Endothelial cell of umbilical vein (primary cell): ENCODE results near the gene RTF2. TPM values are rescaled to one million over a fixed set of nuclear protein-coding genes. Genes with fewer than 3 reads are reported as not detected.

Source experiments
- BruUV-seq: library from RNA; stranded (reverse); fragments of 400-500 nt; replicated peaks from 2 replicates; lab custom pipeline; 2021; lab: Mats Ljungman, UMichigan
- CTCF ChIA-PET: fragments of 300-600, 350-600 bp; sonication (Branson Sonifier 250); formaldehyde crosslinking; loops from one replicate; lab custom pipeline; 2021; ENCODE audit warnings: antibody characterized with exemption, inconsistent platforms; lab: Charles Lee
- POLR2A ChIA-PET: fragments of 300-600, 350-600 bp; sonication (Branson Sonifier 250); formaldehyde crosslinking; loops from one replicate; lab custom pipeline; 2021; ENCODE audit warnings: antibody characterized with exemption, inconsistent platforms; lab: Charles Lee
- DNase-seq: peaks from one replicate; pipeline ENCODE4 v3.0.0-alpha.2; 2011; ENCODE audit warnings: low read depth, low spot score
- FAIRE-seq: peaks from 2 replicates; lab custom pipeline; 2011; peaks lifted over from hg19 to GRCh38; lab: Jason Lieb, UNC
- H2AFZ ChIP-seq: 2 replicates; pipeline ENCODE4 v1.6.0; 2012; ENCODE audit warnings: low read depth, low read length, control low read depth, inconsistent platforms
- H3K27ac ChIP-seq: 2 replicates; pipeline ENCODE4 v1.5.1; 2011; ENCODE audit warnings: low read depth, mild to moderate bottlenecking, control low read depth, low read length, moderate library complexity; ENCODE audit not compliant: insufficient read depth
- H3K27me3 ChIP-seq, 2 experiments: 2 replicates each; pipeline versions ENCODE4 v1.6.0 to v1.6.1; 2011; ENCODE audit warnings: low read length in 2 of 2, mixed read lengths in 1 of 2; ENCODE audit not compliant: control insufficient read depth in 2 of 2, insufficient read depth in 2 of 2
- H3K36me3 ChIP-seq, 2 experiments: 2 replicates in 1 of 2; 3 replicates in 1 of 2; pipeline ENCODE4 v1.5.1; 2011; ENCODE audit warnings: low read length in 2 of 2, mild to moderate bottlenecking in 1 of 2, moderate library complexity in 1 of 2; ENCODE audit not compliant: control insufficient read depth in 2 of 2, insufficient read depth in 2 of 2; ENCODE audit errors: extremely low read depth in 1 of 2
- H3K4me1 ChIP-seq: 3 replicates; pipeline ENCODE4 v1.5.1; 2011; ENCODE audit warnings: mild to moderate bottlenecking, low read length; ENCODE audit not compliant: control insufficient read depth, insufficient read depth; ENCODE audit errors: extremely low read depth
- H3K4me2 ChIP-seq: 2 replicates; pipeline ENCODE4 v1.6.1; 2011; ENCODE audit warnings: low read length, control low read depth, mixed read lengths; ENCODE audit not compliant: insufficient read depth
- H3K4me3 ChIP-seq, 3 experiments: fragments of 200-600 bp in 1 of 3; sonication (generic), shearing (Covaris generic) in 1 of 3; replicated peaks in 1 of 3; 2 replicates each; pipeline ENCODE4 v1.5.1; 2011 to 2016; ENCODE audit warnings: control low read depth in 3 of 3, low read length in 3 of 3, mild to moderate bottlenecking in 2 of 3, inconsistent platforms in 1 of 3, low read depth in 1 of 3, moderate library complexity in 1 of 3; ENCODE audit not compliant: insufficient read depth in 1 of 3
- H3K79me2 ChIP-seq: 2 replicates; pipeline ENCODE4 v1.6.0; 2012; ENCODE audit warnings: low read length, inconsistent platforms; ENCODE audit not compliant: control insufficient read depth, insufficient read depth
- H3K9ac ChIP-seq: replicated peaks from 2 replicates; pipeline ENCODE3; 2011; ENCODE audit warnings: low read length, control low read depth; ENCODE audit not compliant: insufficient read depth; ENCODE audit errors: extremely low read depth
- H3K9me1 ChIP-seq: replicated peaks from 3 replicates; pipeline ENCODE4 v1.6.0; 2011; ENCODE audit warnings: mild to moderate bottlenecking, low read length; ENCODE audit not compliant: control insufficient read depth, insufficient read depth; ENCODE audit errors: extremely low read depth
- H3K9me3 ChIP-seq: replicated peaks from 2 replicates; pipeline ENCODE4 v1.5.1; 2012; ENCODE audit warnings: low read length, inconsistent platforms; ENCODE audit not compliant: control insufficient read depth, insufficient read depth
- H4K20me1 ChIP-seq: replicated peaks from 2 replicates; pipeline ENCODE3; 2011; ENCODE audit warnings: mild to moderate bottlenecking, low read length; ENCODE audit not compliant: control insufficient read depth, insufficient read depth; ENCODE audit errors: extremely low read depth
- EZH2 ChIP-seq: IDR thresholded peaks from 2 replicates; pipeline ENCODE4 v1.6.1; 2012; ENCODE audit warnings: borderline replicate concordance, low read depth, mild to moderate bottlenecking, moderate library complexity, low read length, inconsistent platforms; ENCODE audit not compliant: severe bottlenecking
- FOS ChIP-seq: IDR thresholded peaks from 2 replicates; pipeline ENCODE4 v1.6.1; 2011; ENCODE audit warnings: mild to moderate bottlenecking, low read length, moderate library complexity, borderline replicate concordance; ENCODE audit not compliant: insufficient read depth
- GATA2 ChIP-seq: IDR thresholded peaks from 2 replicates; pipeline ENCODE4 v1.7.0; 2011; ENCODE audit warnings: low read depth, mild to moderate bottlenecking, moderate library complexity, mixed read lengths, low read length; ENCODE audit not compliant: insufficient read length, insufficient read depth
- JUN ChIP-seq: IDR thresholded peaks from 2 replicates; pipeline ENCODE4 v1.6.1; 2011; ENCODE audit warnings: borderline replicate concordance, low read depth; ENCODE audit not compliant: insufficient read length, insufficient read depth
- MYC ChIP-seq: IDR thresholded peaks from one replicate; pipeline ENCODE4 v1.6.1; 2011; ENCODE audit warnings: mild to moderate bottlenecking, low read depth, low read length
- POLR2A ChIP-seq: IDR thresholded peaks from 2 replicates; pipeline ENCODE4 v1.6.1; 2012; ENCODE audit warnings: low read depth, mild to moderate bottlenecking, control low read depth, low read length
- POLR2AphosphoS5 ChIP-seq: IDR thresholded peaks from 2 replicates; pipeline ENCODE4 v1.6.1; 2012; ENCODE audit warnings: low read depth, mild to moderate bottlenecking, control low read depth, low read length, moderate library complexity; ENCODE audit not compliant: insufficient read depth
- dilution Hi-C: fragments of 300-500 bp; cut with MboI; formaldehyde crosslinking; loops from one replicate; pipeline ENCODE4 v1.15.0; 2019; ENCODE audit warnings: low sequenced_read_pairs; ENCODE audit not compliant: extremely low pct_ligation_motif_present
- intact Hi-C: fragments of 100-400 bp; cut with micrococcal nuclease; formaldehyde crosslinking; loops from one replicate; pipeline ENCODE4 v1.10.0; 2022
- polyA plus RNA-seq, 4 experiments: library from polyadenylated mRNA; depleted of rRNA in 3 of 4; stranded (reverse) in 3 of 4; unstranded in 1 of 4; fragments of >200 nt; gene quantifications; 2 replicates each; pipeline versions ENCODE4 v1.2.1 to v1.2.3, GENCODE V29; 2011 to 2012; ENCODE audit warnings: missing spikeins in 1 of 4
- total RNA-seq: library from RNA; stranded (reverse); gene quantifications from 2 replicates; pipeline ENCODE4 v1.2.3, GENCODE V29; 2021
- TF ChIP-seq, protein P1 (sequence below): IDR thresholded peaks from 2 replicates; pipeline ENCODE4 v1.6.1; 2011; ENCODE audit not compliant: insufficient read depth, insufficient read length
- TF ChIP-seq, protein P2 (sequence below), 2 donors: IDR thresholded peaks; 1 replicate in 1 of 2; 2 replicates in 1 of 2; pipeline ENCODE4 v1.5.1; 2011; ENCODE audit warnings: low read length in 2 of 2, mild to moderate bottlenecking in 2 of 2, moderate library complexity in 2 of 2, control low read depth in 1 of 2, inconsistent platforms in 1 of 2, low read depth in 1 of 2; ENCODE audit not compliant: insufficient read depth in 1 of 2; ENCODE audit errors: extremely low read depth in 1 of 2

The RTF2 gene
- total and polyA plus RNA-seq, 2 donors (not counting 3 experiments of a cell fraction or from before 2014, with no cell fraction given): 68.8 to 84.7 TPM

DNA sequence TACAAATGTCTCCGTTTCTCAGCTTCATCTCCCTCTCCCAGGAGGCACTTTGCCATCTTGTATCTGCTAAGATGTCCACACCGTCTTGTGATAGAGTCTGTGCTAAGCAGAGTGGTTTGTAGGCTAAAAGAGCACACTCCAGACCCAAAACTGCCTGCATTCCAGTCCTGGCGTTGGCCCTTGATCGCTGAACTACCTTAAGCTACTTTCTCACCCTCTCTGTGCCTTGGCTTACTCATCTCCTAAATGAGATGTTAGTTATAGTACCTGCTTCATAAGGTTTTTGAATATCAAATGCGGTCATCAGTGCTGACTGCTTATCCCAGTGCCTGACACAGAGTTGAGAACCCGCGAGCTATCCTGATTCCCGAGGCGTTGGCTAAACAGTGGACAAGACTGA, 42.4 kb upstream of the RTF2 start:
- POLR2A ChIA-PET: no interaction called here
- Histone ChIP-seq H3K4me2 (no peak overlapping the region), H3K4me1 (peaks cover 24% of the 10 kb centered on the region), H3K9me1 (no peaks in the 10 kb centered on the region), H3K27ac (no peak overlapping the region), H3K4me3 (no peak overlapping the region), H3K79me2 (no peaks in the 10 kb centered on the region), H3K9ac (no peak overlapping the region), H3K27me3 (peaks cover 51 to 53% of the 10 kb centered on the region in 2 experiments), H3K9me3 (no peaks in the 10 kb centered on the region), H4K20me1 (no peaks in the 10 kb centered on the region), H3K36me3 (no peaks in the 10 kb centered on the region), H2AFZ (no peak overlapping the region)
- intact Hi-C loops: no loop called here
- TF ChIP-seq, protein P1, sequence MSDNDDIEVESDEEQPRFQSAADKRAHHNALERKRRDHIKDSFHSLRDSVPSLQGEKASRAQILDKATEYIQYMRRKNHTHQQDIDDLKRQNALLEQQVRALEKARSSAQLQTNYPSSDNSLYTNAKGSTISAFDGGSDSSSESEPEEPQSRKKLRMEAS: no peak
- TF ChIP-seq GATA2: no peak
- no TSS peak for BruUV-seq
- FAIRE-seq (no peak), DNase-seq (no peak)
- dilution Hi-C loops: no loop called here
- CTCF ChIA-PET: interaction anchor here (2.4 kb wide), 1 partner anchor 15 kb away, joined by 9 read pairs; the partner anchor contains the start of gene CASS4

DNA sequence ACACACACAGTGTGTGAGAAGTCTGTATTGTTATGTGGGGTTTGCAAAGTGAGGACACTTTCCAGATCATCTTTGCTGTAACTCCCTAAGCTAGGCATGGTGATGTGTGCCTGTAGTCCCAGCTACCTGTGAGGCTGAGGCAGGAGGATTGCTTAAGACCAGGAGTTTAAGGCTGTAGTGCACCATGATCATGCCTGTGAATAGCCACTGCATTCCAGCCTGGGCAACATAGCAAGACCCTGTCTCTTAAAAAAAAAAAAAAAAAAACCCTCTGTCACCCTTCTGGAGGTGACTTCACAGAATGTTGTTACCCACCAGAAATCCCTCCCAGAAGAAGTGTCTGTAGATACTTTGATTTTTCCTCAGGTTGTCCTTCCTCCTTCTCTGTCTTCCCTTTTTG, 41.5 kb upstream of the RTF2 start:
- DNase-seq (no peak), FAIRE-seq (peak; percentile 26)
- intact Hi-C loops: no loop called here
- TF ChIP-seq MYC (no peak), POLR2A (no peak), GATA2 (no peak), FOS (no peak), JUN (no peak), EZH2 (no peak), POLR2AphosphoS5 (no peak)
- TF ChIP-seq, protein P2, sequence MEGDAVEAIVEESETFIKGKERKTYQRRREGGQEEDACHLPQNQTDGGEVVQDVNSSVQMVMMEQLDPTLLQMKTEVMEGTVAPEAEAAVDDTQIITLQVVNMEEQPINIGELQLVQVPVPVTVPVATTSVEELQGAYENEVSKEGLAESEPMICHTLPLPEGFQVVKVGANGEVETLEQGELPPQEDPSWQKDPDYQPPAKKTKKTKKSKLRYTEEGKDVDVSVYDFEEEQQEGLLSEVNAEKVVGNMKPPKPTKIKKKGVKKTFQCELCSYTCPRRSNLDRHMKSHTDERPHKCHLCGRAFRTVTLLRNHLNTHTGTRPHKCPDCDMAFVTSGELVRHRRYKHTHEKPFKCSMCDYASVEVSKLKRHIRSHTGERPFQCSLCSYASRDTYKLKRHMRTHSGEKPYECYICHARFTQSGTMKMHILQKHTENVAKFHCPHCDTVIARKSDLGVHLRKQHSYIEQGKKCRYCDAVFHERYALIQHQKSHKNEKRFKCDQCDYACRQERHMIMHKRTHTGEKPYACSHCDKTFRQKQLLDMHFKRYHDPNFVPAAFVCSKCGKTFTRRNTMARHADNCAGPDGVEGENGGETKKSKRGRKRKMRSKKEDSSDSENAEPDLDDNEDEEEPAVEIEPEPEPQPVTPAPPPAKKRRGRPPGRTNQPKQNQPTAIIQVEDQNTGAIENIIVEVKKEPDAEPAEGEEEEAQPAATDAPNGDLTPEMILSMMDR (IDR thresholded peaks at IDR 0.05; ENCODE audit: extremely low read depth in 1 of 2, insufficient read depth in 1 of 2, low read depth in 1 of 2, low read length in 2 of 2): no peak
- TF ChIP-seq, protein P1: no peak
- no peak overlapping the region for H3K9ac ChIP-seq
- dilution Hi-C loops: no loop called here
- no peaks in the 10 kb centered on the region for H4K20me1 ChIP-seq
- H2AFZ ChIP-seq: no peak overlapping the region
- CTCF ChIA-PET: interaction anchor here (1.2 to 2.4 kb wide), 2 partner anchors 11 to 15 kb away, joined by 3 to 9 read pairs; partner anchors contain the start of gene CASS4
- H3K4me3 ChIP-seq: no peak overlapping the region
- H3K27me3 ChIP-seq: peaks cover 59 to 60% of the 10 kb centered on the region in 2 experiments
- H3K36me3 ChIP-seq: no peaks in the 10 kb centered on the region
- BruUV-seq: no TSS peak
- no peaks in the 10 kb centered on the region for H3K79me2 ChIP-seq
- peaks cover 16% of the 10 kb centered on the region for H3K4me1 ChIP-seq
- POLR2A ChIA-PET: no interaction called here
- H3K4me2 ChIP-seq: no peak overlapping the region
- no peak overlapping the region for H3K27ac ChIP-seq
- H3K9me3 ChIP-seq: no peaks in the 10 kb centered on the region
- H3K9me1 ChIP-seq: no peaks in the 10 kb centered on the region
